DND-41 (cell line): Measurements from ENCODE around the gene PTPRN2.

Experiments used
- ATAC-seq: fragments of 200-7000 bp; cut with Tn5 transposase; 3 replicates; pipeline ENCODE4 v1.9.1; 2021; ENCODE audit warnings: low read depth; ENCODE audit not compliant: insufficient read depth
- DNase-seq: peaks from one replicate; pipeline ENCODE4 v3.0.0-alpha.2; 2020
- H2AFZ ChIP-seq: 2 replicates; pipeline ENCODE4 v1.6.0; 2012; ENCODE audit warnings: low read depth, low read length
- H3K27ac ChIP-seq: 2 replicates; pipeline ENCODE4 v1.5.1; 2012; ENCODE audit warnings: low read length, inconsistent platforms
- H3K27me3 ChIP-seq: fragments of 200-600 bp; sonication (generic); 2 replicates; pipeline ENCODE4 v1.6.0; 2012; ENCODE audit warnings: low read length, mild to moderate bottlenecking, inconsistent platforms; ENCODE audit not compliant: insufficient read depth, poor library complexity
- H3K36me3 ChIP-seq: 2 replicates; pipeline ENCODE4 v1.5.1; 2012; ENCODE audit warnings: low read length, inconsistent platforms; ENCODE audit not compliant: insufficient read depth
- H3K4me1 ChIP-seq: 2 replicates; pipeline ENCODE4 v1.5.1; 2012; ENCODE audit warnings: mild to moderate bottlenecking, low read length; ENCODE audit not compliant: insufficient read depth
- H3K4me2 ChIP-seq: 2 replicates; pipeline ENCODE4 v1.6.0; 2012; ENCODE audit warnings: mild to moderate bottlenecking, moderate library complexity, low read length, inconsistent platforms; ENCODE audit not compliant: insufficient read depth
- H3K4me3 ChIP-seq, 2 experiments: fragments of 200-600 bp in 1 of 2; shearing (Covaris generic) in 1 of 2; 2 replicates each; pipeline ENCODE4 v1.5.1; 2012 to 2016; ENCODE audit warnings: inconsistent platforms in 2 of 2, low read length in 2 of 2, mild to moderate bottlenecking in 2 of 2, low read depth in 1 of 2, moderate library complexity in 1 of 2
- H3K79me2 ChIP-seq: 2 replicates; pipeline ENCODE4 v1.6.0; 2012; ENCODE audit warnings: low read length, inconsistent platforms; ENCODE audit not compliant: insufficient read depth
- H3K9ac ChIP-seq: 2 replicates; pipeline ENCODE4 v1.6.0; 2012; ENCODE audit warnings: low read depth, mild to moderate bottlenecking, inconsistent platforms, low read length, moderate library complexity
- H3K9me3 ChIP-seq: 2 replicates; pipeline ENCODE4 v1.5.1; 2012; ENCODE audit warnings: low read length, moderate library complexity, mild to moderate bottlenecking, inconsistent platforms; ENCODE audit not compliant: insufficient read depth, severe bottlenecking
- H4K20me1 ChIP-seq: 2 replicates; pipeline ENCODE4 v1.6.0; 2012; ENCODE audit warnings: low read length; ENCODE audit not compliant: insufficient read depth
- EZH2 ChIP-seq: IDR thresholded peaks from 3 replicates; pipeline ENCODE4 v1.6.1; 2012; ENCODE audit warnings: borderline replicate concordance, low read depth, mild to moderate bottlenecking, moderate library complexity, low read length, inconsistent platforms; ENCODE audit not compliant: severe bottlenecking
- TF ChIP-seq, protein P1 (sequence below): IDR thresholded peaks from 2 replicates; pipeline ENCODE4 v1.5.1; 2012; ENCODE audit warnings: borderline replicate concordance, low read length, moderate library complexity, mild to moderate bottlenecking; ENCODE audit not compliant: poor library complexity, severe bottlenecking; ENCODE audit errors: extremely low read depth

PTPRN2 gene

DNA sequence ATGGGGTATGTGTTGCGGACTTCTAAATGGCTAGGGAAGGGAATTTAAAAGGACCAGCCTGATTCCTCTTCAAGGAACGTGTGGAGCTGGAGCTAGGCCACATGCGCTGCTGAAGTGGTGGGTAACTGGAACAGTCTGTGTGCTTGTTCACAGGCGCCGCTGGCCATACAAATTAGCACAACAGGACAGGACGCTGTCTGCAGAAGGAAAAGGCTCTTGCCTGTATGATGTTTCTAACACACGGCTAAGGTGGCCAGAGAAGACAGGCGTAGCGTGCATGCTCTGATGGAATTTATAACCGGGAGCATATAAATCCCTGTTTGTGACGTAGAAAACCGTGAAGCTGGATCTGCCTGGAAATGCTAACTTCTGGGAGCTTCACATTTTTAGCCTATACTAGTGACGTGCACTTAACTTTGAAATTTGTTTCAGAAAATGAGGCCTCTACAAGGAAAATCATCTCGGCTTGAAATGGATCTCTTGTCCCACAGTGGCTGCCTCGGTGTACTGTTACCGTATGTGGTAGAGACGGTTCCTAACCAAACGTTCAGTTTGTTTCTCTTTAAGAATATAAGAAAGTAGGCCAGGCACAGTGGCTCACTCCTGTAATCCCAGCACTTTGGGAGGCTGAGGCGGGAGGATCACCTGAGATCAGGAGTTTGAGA is 569.4 kb downstream of the PTPRN2 start:
- TF ChIP-seq, protein P1, sequence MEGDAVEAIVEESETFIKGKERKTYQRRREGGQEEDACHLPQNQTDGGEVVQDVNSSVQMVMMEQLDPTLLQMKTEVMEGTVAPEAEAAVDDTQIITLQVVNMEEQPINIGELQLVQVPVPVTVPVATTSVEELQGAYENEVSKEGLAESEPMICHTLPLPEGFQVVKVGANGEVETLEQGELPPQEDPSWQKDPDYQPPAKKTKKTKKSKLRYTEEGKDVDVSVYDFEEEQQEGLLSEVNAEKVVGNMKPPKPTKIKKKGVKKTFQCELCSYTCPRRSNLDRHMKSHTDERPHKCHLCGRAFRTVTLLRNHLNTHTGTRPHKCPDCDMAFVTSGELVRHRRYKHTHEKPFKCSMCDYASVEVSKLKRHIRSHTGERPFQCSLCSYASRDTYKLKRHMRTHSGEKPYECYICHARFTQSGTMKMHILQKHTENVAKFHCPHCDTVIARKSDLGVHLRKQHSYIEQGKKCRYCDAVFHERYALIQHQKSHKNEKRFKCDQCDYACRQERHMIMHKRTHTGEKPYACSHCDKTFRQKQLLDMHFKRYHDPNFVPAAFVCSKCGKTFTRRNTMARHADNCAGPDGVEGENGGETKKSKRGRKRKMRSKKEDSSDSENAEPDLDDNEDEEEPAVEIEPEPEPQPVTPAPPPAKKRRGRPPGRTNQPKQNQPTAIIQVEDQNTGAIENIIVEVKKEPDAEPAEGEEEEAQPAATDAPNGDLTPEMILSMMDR: no peak
- TF ChIP-seq EZH2: no peak
- H3K4me3 ChIP-seq: no peak overlapping the region
- H3K36me3 ChIP-seq: no peaks in the 10 kb centered on the region
- H3K27ac ChIP-seq: no peak overlapping the region
- ATAC-seq: no peak
- H4K20me1 ChIP-seq: no peaks in the 10 kb centered on the region
- DNase-seq: no peak
- H3K27me3 ChIP-seq: no peaks in the 10 kb centered on the region
- H3K4me2 ChIP-seq: no peak overlapping the region
- no peaks in the 10 kb centered on the region for H3K4me1 ChIP-seq
- H3K9ac ChIP-seq: no peak overlapping the region
- no peaks in the 10 kb centered on the region for H3K79me2 ChIP-seq
- no peaks in the 10 kb centered on the region for H3K9me3 ChIP-seq
- H2AFZ ChIP-seq: no peak overlapping the region

DNA sequence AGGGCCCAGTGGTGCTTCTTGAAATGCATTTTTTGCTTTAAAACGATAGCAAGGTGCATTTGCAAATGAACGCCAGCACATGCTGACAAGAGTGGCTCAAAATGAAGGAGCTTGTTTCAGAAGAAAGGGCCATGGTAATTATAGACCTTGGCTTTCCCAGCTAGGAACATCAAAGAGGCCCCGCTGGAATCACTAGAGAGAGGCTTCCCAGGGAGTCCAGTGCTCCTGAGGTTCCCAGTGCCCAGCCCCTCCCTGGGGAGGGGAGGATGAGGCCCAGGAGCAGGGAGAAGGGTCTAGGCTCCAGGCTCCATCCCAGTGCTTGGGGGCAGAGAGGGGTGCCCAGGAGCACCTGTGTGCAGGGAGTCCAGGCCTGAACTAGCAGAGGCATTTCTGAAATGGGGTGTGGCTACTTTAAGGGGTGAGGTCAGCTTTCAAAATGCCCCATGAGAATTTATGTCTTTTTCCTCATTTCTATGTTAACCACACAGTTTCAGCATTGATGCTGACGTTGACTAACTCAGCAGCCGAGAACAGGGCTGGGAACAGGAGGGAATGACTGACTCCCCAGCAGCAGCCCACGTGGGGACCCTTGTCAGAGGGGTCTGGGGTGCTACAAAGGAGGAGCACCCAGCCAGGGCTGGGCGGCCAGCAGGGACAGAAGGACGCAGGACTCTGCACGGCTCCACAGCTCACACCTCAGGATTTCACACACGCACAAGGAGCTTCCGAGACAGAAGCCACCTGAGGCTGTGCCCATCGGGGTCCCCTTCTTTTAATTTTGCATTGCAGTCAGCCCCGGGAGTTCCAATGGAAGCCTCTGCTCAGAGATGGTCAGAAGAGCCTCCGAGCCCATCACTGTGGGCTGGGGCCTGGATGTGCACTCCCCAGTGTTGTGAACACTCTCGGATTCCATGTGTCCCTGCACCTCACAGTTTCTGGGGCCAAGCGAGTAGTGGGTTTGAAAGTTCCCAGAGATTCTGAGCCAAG is 570.2 kb downstream of the PTPRN2 start:
- no peaks in the 10 kb centered on the region for H3K9me3 ChIP-seq
- no peak overlapping the region for H3K9ac ChIP-seq
- no peaks in the 10 kb centered on the region for H3K27me3 ChIP-seq
- H3K4me3 ChIP-seq: no peak overlapping the region
- H3K27ac ChIP-seq: no peak overlapping the region
- no peaks in the 10 kb centered on the region for H3K79me2 ChIP-seq
- no peaks in the 10 kb centered on the region for H3K4me1 ChIP-seq
- H3K36me3 ChIP-seq: no peaks in the 10 kb centered on the region
- H3K4me2 ChIP-seq: no peak overlapping the region
- no peak for TF ChIP-seq EZH2
- TF ChIP-seq, protein P1: no peak
- H2AFZ ChIP-seq: no peak overlapping the region
- H4K20me1 ChIP-seq: no peaks in the 10 kb centered on the region
- DNase-seq (no peak), ATAC-seq (no peak)

DNA sequence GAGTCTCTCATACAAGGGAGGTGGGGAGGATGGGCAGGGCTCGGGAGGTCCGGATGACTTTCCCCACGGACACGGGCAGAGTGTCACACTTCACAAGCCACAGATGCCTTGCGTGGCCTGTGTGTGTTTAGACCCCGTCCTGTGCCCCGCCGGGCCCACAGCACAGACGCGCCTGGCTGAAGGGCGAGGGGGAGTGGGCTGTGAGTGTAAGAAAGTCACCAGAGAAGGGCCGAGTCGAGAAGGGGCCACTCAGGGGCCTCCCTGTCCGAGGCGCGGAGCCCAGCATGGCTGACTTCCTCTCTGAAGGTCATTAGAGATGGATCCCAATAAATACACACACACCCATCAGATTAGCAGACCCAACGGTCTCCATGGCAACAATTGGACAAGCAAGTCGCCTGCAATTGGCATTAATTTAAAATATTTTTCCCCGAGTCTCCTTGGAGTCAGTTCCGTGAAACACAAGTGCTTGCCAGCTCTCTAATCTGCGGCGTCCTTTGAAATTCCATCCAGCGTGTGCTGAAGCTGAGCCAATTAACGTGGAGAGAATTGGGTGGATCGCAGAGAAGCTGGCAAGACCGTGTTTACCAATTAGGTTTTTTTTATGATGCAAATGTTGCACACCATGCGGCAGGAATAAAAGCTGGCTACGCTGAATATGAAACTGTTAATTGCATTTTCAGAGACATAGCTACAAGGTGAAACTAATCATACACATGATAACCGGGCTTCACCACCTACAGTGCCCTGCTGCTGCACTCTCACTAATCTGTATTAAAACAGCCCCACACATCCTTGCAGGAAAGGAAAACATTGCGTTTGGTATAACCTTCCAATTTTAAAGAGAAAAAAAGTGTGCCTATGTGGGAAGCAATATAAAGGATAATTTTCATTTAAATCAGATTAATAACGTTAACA is 571.2 kb downstream of the PTPRN2 start:
- no peaks in the 10 kb centered on the region for H3K36me3 ChIP-seq
- H4K20me1 ChIP-seq: no peaks in the 10 kb centered on the region
- no peaks in the 10 kb centered on the region for H3K27me3 ChIP-seq
- H3K4me1 ChIP-seq: peaks cover 4% of the 10 kb centered on the region; the same call in 1 of the 2 replicates
- H2AFZ ChIP-seq: no peak overlapping the region
- H3K27ac ChIP-seq: no peak overlapping the region
- H3K9ac ChIP-seq: no peak overlapping the region
- no peaks in the 10 kb centered on the region for H3K79me2 ChIP-seq
- no peak overlapping the region for H3K4me3 ChIP-seq
- no peaks in the 10 kb centered on the region for H3K9me3 ChIP-seq
- DNase-seq (no peak), ATAC-seq (no peak)
- no peak overlapping the region for H3K4me2 ChIP-seq
- TF ChIP-seq EZH2: no peak
- TF ChIP-seq, protein P1: no peak
